Fibroblast of the conjunctiva (primary cell): ENCODE data around the gene ZBTB9.

Experiments used
- DNase-seq: peaks from one replicate; pipeline ENCODE4 v3.0.0-alpha.2; 2010; ENCODE audit warnings: low read depth

Gene ZBTB9

DNA sequence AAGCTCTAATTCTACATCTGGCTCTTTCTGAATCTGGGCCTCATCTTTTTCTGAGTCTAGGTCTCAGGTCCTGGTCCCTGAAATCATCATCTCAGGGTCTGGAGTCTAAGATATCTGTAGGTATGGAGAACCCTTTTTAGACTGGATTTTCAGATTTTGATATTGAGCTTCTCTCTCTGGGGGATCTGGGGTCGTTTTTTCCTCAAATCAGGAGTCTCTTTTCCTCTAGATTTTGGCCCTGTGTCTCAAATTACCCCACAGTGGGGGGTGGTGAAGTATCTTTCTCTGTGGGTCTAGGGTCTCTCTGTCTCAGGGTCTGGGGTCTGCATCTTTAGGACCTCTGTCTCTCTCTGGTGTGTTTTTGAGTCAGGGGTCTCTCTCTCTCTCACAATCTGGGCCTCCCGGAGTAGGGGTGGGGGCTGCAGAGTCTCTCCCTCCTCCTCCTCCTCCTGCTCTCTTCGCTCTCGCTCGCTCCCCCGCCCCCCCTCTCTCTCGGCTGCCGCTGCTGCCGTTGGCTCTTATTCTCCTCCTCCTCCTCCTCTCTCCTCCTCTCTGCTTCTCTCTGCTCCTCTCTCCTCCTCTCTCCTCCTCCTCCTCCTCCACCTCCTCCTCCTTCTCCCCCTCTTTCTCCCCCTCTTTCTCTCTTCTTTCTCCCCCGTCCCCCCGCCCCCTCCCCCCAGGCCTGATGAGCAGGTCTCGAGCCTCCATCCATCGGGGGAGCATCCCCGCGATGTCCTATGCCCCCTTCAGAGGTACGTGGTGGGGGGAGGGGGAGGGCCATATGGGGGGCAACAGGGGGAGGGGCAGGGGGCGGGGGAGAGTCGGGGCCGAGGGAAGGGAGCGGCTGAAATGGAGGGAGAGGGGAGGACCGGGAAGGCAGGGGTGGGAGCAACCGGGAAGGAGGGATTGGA, 34.5 kb upstream of the ZBTB9 start, which contains the start of gene SYNGAP1:
SYNGAP1 (plus strand) TSS at position 486 of the 911 bp plus-strand sequence; CDS start at position 686, 200 bp downstream.
- DNase-seq = peak; percentile 49

DNA sequence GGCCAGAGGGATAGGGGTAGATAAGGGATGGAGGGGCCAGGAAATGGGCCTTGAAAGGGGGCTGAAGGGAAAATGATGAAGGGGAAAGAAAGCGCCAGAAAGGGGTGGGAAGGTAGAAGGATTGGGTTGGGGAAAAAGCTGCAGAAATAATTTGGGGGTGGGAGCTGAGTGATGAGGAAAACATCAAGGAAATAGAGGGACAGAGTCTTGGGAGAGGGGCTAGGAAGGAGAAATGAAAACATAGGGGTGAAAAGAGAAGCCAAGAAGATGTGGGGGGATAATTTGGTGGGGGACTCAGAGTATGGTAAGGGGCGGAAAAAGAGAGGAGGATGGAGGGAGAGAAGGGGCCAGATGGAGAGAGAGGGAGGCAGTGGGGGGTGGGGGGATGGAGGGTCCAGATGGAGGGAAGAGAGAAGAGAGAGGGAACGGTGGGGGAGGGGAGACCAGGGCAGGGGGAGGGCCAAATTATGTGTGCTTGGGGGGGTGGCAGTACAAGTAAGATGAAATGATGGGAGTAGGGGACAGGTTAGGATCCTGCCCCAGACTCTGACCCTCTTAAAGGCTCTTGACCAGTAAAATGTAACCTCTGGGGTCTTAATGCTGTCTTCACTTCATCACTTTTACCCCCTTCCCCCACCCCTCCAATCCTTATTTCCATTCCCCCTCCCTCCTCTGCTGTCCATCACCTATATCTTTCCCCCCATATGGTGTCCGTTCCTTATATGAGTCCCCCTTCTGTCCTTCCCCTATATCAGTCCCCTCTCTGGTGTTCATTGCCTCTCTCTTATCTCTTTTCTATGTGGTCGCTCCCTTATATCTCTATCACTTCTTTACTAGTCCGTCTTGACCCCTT, 33.7 kb upstream of the ZBTB9 start:
- DNase-seq = no peak

DNA sequence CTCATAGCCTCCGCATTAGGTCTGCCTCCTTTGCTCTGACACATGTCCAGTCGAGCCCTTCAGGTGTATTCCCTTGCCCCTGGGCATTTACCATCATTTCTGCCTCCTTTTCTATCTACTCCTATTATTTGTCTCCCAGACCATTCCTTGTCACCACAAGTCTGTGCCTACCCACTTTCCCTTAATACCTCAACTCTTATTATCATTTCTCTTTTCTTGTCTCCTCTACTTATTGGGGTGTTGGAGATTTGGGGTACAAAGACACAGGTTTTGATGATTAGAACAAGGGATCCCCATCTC, 33.1 kb upstream of the ZBTB9 start:
- no peak for DNase-seq

DNA sequence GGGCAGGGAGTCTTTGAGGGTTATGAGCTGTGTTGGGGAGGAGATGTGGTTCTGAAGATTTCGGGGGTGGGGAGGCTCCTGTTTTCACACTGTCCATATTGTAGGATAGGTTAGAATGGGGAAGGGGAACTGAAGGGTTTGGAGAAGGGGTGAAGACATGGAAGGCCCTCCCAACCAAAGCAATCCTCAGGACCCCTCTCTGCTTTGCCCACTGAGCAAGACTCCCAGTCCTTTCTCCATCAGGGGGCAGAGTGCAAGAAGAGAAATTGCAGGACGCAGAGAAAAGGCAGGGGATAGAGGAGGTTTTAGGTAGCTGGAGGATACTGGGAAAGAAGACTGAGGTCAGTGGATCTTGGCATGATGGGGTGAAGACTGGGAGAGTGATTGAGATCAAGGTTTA, 30.6 kb upstream of the ZBTB9 start:
- no peak for DNase-seq

DNA sequence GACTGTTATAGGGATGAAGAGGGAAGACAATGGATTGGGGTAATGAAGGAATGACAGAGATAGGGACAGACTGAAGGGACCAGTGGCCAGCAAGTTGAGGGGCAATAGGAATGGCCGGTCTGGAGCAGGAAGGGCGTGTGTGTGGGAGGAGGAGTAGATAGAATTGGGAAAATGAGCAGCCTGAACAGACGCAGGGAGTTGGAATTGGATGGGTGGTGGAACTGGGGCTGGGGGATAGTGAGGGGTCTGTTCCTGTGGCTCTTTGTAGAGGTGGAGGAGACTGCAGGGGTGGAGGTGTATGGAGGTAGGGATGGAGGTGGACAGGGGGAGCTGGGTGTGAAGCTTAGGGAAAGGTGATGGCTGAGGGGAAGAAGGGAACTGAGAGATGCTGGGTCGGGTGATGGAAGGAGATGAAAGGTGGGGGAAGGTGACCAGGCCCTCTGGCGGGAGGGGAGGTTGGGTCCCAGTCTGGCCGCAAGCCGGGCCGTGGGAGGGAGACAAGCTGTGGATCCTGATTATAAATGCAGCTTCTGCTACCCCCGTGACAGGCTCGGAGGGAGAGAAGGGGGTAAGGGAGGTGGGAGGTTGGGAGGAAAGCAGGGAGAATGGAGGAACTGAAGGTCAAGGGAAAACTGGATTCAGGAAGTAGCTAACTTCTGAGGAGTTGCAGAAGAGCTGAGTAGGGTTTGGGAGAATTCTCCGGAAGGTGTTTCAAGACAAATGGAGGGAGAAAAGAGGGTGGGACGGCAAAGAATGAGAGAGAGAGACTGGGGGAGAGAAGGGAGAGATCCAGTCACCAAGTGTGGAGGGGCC, 29.3 kb upstream of the ZBTB9 start:
- DNase-seq = no peak

DNA sequence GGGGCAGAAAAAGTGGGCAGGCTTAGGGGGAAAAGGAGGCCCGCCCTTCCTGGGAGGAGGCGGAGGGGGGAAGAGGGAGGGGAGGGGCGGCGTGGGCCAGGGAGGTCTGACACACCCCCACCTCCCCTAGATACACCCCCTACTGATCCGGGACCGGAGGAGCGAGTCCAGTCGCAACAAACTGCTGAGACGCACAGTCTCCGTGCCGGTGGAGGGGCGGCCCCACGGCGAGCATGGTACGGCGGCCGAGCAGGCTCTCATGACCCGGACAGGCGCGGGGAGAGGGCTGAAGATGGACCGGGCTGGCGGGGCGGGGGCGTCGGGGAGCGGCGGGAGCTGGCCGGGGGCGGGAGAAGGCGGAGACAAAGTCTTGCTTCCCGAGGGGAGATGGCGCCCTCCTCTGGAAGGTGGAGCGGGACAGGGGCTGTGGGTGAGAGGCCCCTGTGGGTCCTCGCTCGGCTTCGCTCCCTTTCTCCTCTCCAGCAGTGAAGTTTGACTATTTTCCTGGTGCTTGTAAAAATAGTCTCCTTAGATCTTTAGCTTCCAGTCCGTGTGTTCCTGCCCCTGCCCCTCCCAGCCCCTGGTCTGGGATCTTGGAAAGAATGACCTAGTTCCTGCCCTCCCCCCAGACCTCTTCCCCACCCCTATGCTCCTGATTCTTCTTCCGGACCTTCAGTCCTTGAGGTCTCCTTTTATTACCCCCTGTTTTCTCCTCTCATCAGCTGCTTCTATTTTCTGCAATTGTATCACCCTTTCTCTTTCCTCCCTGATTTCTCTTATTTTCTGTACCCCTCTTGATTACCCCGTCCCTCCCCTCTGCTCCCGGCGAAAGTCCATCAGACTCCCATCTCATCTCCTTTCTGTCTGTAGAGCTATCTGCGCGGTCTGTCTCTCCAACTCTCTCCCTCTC, 28.5 kb upstream of the ZBTB9 start:
- DNase-seq = peak; percentile 79

DNA sequence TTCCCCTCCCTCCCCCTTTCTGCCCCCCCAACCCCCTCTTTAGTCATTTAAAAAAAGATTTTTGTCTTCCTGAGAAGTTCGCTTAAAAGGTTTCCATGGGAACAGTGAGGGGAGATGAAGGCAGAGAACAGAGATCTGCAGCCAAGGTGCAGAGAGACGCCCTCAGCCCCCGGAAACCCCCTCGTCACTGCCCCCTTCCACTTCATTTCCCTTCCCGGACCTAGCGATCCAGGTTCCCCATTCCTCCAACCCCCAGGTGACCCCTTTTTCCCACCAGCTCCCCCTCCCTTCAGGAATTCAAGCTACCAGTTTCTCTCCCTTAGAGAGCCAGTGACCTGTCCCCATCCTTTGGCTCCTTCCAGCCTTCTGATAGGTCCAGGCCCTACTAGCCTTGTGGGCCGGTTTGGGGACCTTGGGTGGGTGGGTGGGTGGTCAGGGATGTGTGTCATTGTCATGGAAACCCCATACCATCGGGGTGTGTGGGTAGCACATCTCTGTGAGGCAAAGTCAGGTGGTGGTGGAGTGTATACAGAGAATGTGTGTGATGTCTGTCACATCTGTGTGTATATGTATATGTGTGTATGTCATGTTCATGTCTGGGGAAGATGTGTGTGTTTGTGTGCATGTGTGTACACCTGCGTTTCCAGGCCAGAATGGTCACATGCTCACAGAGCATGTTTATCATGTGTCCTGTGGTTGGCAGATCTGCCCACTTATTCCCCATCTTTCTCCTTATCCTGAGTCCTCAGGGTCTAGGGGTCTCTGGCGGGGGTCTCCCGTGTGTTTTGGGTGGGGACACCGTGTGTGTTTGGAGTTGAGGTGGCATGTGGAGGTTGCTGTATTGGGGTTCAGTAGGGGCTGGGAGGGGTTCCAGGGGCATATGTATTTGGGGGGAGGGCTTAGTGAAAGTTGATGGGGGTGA, 27.5 kb upstream of the ZBTB9 start:
- DNase-seq = no peak

DNA sequence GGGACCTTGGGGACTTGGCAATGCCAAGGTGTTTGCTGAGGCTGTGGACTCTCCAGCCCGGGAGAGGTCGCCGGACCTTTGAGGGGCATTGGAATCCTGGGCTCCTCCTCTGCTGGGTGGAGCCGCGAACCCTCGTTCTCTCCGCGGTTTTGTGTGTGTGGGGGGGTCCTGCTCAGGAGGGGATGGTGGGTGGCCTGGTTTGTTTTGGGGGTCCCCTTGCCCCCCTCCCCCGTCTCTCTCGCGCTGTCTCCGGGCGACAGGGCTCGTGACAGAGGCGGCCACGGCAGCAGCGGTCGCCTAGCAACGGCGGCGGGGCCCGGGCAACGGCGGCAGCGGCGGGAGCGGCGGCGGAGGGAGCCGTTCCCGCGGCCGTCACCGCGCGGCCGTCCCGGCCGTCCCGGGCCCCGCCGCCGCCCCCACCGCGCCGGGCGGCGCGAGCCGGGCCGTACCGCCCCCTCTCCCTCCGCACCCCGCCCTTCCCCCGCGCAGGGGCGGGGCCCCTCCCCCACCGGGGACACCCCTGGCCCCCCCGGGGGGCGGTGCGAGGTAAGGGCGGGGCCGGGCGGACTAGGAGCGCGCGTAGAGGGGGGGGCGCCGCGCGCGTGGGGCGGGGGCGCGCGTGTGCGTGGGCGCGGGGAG, 26.7 kb upstream of the ZBTB9 start:
- no peak for DNase-seq

DNA sequence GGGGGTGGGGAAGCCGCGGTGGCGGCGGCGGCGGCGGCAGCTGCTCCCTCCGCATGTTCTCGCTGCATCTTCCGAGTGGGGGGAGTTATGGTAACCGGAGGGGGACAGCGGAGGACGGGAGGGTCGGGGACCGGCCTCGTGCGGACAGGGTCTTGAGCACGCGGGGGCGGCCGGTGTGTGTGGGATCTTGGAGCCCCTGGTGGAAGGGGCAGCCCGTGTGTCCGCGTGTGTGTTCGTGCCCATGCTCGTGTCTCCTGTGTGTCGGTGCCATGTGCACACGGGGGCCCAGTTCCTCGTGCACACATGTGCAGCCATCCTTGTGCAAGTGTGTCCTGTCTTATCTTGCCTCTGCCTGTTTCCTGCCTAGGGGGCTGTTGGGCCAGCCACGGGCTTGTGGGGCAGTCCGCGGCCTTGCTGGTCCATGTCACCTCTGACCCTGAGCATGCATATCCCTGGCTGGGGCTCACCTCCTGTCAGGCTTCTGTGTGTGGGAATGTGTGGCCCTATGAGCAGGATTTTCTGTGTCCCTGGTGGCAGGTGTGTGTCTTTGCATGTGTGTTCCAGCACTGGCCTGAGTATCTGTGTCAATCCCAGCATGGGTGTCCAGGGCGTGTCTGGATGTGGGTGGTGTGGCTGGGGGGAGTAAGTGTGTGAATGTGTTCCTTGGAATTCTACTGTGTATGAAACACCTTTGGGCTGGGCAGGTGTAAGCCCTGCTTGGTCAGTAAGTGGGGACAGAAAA, 26.0 kb upstream of the ZBTB9 start:
- no peak for DNase-seq

DNA sequence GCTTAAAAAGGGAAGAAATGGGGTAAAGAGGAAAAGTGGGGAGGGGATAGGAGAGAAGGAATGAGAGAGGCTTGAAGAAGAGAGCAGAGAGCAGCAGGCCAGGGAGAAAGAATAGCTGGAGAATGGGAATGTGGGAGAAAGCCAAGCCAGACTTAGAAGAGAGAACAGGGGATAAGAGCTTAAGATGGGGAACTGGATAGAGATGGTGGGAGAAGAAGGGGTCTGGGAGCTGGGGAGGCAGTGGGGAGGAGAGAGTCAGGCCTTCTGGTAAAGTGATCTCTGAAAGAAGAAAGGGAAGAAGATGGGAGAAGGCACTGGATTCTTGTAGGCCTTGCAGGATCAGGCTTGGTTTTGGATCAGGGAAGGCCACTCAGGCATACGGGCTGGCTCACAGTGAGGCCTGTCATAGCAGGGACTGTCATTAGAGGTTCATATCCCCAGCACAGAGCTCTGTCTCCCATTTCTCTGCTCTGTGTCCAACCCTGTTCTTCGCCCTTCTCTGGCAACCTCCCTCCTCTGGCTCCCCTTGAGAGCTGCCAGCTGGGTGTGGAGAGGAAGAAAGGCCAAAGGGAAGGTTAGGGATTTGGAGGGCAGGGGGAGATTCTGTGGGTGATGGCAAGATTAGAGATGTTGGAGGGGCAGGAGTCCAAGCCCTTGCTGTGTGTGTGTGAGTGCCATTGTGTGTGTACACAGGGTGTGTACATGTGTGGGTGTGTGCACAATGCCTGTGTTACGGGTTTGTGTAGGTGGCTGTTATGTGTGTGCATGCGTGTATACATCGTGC, 25.2 kb upstream of the ZBTB9 start:
- no peak for DNase-seq

DNA sequence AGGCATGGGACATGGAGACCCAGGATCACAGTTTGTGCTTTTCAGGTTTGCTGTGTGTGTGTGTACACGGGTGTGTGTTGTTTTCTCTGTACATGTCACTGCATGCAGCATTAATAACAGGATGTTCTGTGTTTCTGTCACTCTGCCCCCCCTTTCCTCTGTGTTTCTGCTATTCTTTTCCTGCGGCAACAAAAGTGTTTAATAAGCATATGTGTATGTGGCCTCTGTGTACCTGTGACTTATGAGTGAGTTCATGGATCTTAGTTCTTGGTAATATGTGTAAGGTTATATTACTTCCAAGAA, 24.7 kb upstream of the ZBTB9 start:
- DNase-seq = no peak

DNA sequence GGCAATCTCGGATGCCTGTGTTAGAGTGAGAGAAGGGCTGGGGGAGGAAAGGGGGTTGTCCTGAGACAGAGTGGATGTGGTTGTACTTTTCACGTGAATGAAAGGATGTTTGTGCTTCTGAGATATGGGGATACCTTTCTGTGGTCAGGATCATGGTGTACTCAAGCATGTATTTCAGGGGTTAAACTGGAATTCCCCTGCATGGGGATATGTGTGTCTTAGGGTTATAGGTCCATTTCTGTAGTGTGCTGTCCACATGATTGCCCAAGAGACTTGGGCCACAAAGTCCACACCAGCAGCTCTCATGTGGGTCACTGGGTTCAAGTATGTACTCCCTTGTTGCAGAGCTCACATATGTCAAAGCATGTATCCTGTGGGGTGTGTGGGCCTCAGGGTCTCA, 24.0 kb upstream of the ZBTB9 start:
- DNase-seq = no peak

DNA sequence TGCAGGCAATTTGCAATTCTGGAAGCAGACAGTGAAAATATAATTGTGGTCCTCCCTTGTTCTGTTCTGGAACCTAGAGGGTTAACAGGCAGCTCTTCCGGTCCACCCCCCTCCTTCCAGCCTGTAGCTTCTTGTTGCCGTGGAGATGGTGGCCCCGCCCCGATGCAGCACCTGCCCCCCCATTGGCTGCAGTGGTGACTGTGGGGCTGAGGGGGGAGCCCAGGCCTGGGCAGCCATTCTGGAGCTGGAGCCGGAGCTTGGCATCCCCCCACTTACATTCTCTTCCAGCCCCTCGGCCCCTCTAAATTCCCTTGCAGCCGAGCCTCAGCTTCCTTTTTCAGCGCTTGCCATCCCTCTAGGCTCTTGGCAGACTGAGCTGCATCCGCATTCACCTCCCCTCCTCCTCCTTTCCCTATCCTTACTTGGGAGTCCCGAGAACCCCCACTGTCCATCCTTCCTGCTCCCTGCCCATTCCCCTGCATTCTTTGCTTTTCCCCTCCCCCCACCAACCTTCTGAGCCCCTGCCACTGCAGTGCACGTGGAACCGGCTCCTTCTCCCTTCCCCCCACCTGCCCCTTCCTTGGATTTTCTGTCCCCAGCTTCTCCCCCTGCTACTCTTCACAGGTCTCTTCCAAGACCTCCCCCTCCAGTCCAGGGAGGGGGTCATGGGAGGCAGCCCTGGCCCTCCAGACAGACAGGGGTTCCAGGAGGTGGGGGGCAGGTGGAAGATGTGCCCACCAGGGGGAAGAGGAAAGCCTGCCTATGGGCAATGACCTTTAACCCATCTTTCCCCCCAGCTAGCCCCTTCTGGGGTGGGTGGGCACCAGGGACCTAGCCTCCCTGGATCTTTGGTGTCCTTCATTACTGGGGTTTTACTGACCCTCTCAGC, 23.1 kb upstream of the ZBTB9 start:
- peak; percentile 39 for DNase-seq

DNA sequence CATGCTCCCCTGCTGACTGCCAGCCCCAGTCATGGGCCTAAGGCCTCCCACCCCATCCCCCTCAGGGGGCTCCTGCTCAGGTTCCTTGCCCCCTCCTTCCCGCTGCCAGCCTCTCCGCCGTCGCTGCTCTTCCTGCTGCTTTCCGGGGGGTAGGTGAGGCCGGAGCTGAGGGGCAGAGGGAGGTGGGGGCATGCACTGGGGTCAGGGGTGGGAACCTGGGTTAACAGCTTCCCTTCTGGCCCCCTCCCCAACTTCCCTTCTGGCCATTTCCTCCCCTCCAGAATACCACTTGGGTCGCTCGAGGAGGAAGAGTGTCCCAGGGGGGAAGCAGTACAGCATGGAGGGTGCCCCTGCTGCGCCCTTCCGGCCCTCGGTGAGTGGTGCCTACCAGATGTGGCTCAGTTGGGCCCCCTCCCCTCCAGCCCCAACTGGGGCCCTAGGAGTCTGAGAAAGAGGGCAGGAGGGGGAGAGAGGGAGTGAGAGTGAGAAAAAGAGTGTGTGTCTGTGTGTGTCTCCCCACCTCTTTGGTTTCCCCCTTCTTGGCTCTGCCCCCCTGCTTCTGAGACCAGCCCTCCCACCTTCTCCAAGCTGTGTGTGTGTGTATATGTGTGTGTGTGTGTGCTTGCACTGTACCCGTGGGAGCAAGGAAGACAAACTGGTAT, 22.4 kb upstream of the ZBTB9 start:
- DNase-seq = no peak

DNA sequence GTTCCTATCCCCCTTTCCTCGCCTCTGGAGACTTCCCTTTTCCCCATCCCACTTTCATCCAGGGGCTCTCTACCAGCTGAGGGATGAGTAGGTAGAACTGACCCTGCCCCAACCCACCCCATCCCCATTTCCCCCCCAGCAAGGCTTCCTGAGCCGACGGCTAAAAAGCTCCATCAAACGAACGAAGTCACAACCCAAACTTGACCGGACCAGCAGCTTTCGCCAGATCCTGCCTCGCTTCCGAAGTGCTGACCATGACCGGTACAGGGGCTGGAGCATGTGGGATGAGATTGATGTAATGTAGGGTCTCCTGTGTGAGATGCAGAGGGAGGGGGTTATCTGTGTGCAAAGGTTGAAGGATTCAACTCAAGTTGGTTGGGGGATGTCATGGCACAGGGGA, 21.8 kb upstream of the ZBTB9 start:
- DNase-seq = no peak

DNA sequence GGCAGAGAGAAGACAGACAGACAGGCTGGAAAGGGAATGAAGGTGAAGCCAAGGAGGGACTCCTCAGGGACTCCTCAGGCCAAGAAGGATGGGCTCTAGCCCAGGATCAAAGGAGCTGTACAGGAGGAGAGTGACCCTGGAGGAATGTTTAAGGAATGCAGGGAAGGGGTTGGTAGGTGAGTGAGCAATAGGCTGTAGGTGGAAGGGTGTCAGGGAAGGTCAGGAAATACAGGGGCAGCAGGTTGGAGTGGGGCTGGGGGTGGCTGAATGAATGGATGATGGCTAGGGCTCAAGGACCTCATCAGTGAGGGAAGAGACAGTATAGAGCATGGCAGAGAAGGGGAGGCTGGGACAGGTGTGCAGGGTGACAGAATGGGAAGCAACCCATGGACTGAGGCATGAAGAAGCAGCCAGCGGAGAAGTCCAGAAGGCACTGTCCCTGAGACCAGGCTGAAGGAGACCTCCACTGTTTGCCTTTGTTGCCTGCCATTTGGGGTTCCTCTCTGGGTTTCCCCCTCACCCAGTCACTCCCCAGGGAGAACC, 21.3 kb upstream of the ZBTB9 start:
- no peak for DNase-seq
